Ovary (tissue), 3 donors: ENCODE data around the gene KDM3A.

Experiments used
- POLR2A ChIP-seq: fragments of 450-650 bp; IDR thresholded peaks from one replicate; pipeline ENCODE4 v1.6.1; 2017; ENCODE audit warnings: antibody characterized with exemption, mild to moderate bottlenecking, moderate library complexity
- TF ChIP-seq, protein P1 (sequence below), 3 donors: fragments of 450-650 bp in 2 of 3; fragments of 200-600 bp in 1 of 3; IDR thresholded peaks; one replicate each; pipeline versions ENCODE4 v1.5.1 to v1.8.0; 2016 to 2022; ENCODE audit warnings: antibody characterized with exemption in 3 of 3, mild to moderate bottlenecking in 1 of 3
- donor health status: DM: no; HTN: no; CAD: no.

DNA sequence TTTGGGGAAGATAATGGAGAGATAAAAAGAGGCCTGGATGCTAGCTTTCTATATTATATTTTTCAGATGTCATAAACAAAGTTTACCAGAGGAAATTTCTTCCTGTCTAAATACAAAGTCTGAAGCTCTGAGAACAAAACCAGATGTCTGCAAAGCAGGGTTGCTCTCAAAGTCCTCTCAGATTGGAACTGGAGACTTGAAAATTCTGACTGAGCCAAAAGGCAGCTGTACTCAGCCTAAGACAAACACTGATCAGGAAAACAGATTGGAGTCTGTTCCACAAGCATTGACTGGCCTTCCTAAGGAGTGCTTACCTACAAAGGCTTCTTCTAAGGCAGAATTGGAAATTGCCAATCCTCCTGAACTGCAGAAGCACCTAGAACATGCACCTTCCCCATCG, 25.1 kb downstream of the KDM3A start:
- no peak for TF ChIP-seq POLR2A
- TF ChIP-seq, protein P1, sequence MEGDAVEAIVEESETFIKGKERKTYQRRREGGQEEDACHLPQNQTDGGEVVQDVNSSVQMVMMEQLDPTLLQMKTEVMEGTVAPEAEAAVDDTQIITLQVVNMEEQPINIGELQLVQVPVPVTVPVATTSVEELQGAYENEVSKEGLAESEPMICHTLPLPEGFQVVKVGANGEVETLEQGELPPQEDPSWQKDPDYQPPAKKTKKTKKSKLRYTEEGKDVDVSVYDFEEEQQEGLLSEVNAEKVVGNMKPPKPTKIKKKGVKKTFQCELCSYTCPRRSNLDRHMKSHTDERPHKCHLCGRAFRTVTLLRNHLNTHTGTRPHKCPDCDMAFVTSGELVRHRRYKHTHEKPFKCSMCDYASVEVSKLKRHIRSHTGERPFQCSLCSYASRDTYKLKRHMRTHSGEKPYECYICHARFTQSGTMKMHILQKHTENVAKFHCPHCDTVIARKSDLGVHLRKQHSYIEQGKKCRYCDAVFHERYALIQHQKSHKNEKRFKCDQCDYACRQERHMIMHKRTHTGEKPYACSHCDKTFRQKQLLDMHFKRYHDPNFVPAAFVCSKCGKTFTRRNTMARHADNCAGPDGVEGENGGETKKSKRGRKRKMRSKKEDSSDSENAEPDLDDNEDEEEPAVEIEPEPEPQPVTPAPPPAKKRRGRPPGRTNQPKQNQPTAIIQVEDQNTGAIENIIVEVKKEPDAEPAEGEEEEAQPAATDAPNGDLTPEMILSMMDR (IDR thresholded peaks at IDR 0.05), result no peak
